ENCODE data around the gene TRAF1.

DNA sequence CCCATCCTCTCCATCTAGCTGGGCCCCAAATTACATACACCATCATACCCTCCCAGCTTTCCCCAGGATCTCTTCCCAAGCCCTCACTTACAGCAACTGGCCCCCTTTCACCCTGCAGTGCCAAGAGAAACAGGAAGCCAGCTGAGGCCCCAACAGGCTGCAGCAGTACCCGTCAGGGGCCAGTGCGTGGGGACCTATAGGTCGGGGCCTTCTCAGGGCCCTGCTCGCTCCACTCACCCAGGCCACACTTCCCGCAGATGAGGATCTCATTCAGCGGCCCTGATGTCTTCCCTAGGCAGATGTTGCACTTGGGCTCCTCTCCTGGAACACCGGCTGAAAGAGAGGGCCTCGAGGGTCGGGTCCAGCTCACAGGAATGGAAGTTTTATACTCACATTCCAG, 56.4 kb downstream of the TRAF1 start:
- TF ChIP-seq, protein P1, sequence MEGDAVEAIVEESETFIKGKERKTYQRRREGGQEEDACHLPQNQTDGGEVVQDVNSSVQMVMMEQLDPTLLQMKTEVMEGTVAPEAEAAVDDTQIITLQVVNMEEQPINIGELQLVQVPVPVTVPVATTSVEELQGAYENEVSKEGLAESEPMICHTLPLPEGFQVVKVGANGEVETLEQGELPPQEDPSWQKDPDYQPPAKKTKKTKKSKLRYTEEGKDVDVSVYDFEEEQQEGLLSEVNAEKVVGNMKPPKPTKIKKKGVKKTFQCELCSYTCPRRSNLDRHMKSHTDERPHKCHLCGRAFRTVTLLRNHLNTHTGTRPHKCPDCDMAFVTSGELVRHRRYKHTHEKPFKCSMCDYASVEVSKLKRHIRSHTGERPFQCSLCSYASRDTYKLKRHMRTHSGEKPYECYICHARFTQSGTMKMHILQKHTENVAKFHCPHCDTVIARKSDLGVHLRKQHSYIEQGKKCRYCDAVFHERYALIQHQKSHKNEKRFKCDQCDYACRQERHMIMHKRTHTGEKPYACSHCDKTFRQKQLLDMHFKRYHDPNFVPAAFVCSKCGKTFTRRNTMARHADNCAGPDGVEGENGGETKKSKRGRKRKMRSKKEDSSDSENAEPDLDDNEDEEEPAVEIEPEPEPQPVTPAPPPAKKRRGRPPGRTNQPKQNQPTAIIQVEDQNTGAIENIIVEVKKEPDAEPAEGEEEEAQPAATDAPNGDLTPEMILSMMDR (conservative IDR thresholded peaks at IDR 0.05; ENCODE audit: low read length) = no peak
- no peak for TF ChIP-seq EZH2phosphoT487 (IDR thresholded peaks at IDR 0.05; ENCODE audit: borderline replicate concordance)
